ENCODE results near the gene WDR55. TPM values are rescaled to one million over a fixed set of nuclear protein-coding genes. Genes with fewer than 3 reads are reported as not detected.

Gene WDR55
- total and polyA plus RNA-seq, 2 experiments from 2014 or later, result 9.6 to 18.0 TPM

Small RNAs within 50 kb of the gene (microRNA-seq; reads per million reads assigned to microRNA genes)
- not detected for gene MIR3655

Small RNAs within 50 kb of the gene (small RNA-seq; reads per million reads assigned to genes)
- gene VTRNA1-1 (ENCODE audit: low replicate concordance), result 28.8 reads per million, percentile 98 among the genes with 10 or more reads in this experiment
- 1.7 reads per million, percentile 77 among the genes with 10 or more reads in this experiment for gene VTRNA1-2 (ENCODE audit: low replicate concordance)

Other genes starting within 250 kb of the WDR55 start
- 2.4 TPM in 1 of 2 replicates, not detected in the other for gene EIF4EBP3, start 117.2 kb upstream of the WDR55 start, total RNA-seq (2014; rRNA removed; shearing (Covaris generic))
- gene EIF4EBP3, start 117.2 kb upstream of the WDR55 start, polyA plus RNA-seq (2016; fragmentation: Nextera tagmentation; extraction: Ambion mirVana), result 20.2 and 21.5 TPM in 2 replicates
- gene SRA1, start 107.4 kb upstream of the WDR55 start, total RNA-seq (2014; rRNA removed; shearing (Covaris generic)), result 29.7 and 38.4 TPM in 2 replicates
- 67.2 and 74.7 TPM in 2 replicates for gene SRA1, start 107.4 kb upstream of the WDR55 start, polyA plus RNA-seq (2016; fragmentation: Nextera tagmentation; extraction: Ambion mirVana)
- 10.2 and 15.4 TPM in 2 replicates for gene APBB3, start 100.3 kb upstream of the WDR55 start, total RNA-seq (2014; rRNA removed; shearing (Covaris generic))
- gene APBB3, start 100.3 kb upstream of the WDR55 start, polyA plus RNA-seq (2016; fragmentation: Nextera tagmentation; extraction: Ambion mirVana), result 7.7 and 9.0 TPM in 2 replicates
- 34.4 and 39.1 TPM in 2 replicates for gene SLC35A4, start 100.1 kb upstream of the WDR55 start, total RNA-seq (2014; rRNA removed; shearing (Covaris generic))
- gene SLC35A4, start 100.1 kb upstream of the WDR55 start, polyA plus RNA-seq (2016; fragmentation: Nextera tagmentation; extraction: Ambion mirVana), result 17.7 and 19.0 TPM in 2 replicates
- gene CD14, start 31.7 kb upstream of the WDR55 start, total RNA-seq (2014; rRNA removed; shearing (Covaris generic)), result not detected in 2 replicates
- 0.17 TPM in 1 of 2 replicates, not detected in the other for gene CD14, start 31.7 kb upstream of the WDR55 start, polyA plus RNA-seq (2016; fragmentation: Nextera tagmentation; extraction: Ambion mirVana)
- 19.9 and 37.4 TPM in 2 replicates for gene TMCO6, start 25.5 kb upstream of the WDR55 start, total RNA-seq (2014; rRNA removed; shearing (Covaris generic))
- gene TMCO6, start 25.5 kb upstream of the WDR55 start, polyA plus RNA-seq (2016; fragmentation: Nextera tagmentation; extraction: Ambion mirVana), result 18.7 and 19.0 TPM in 2 replicates
- 48.8 and 55.7 TPM in 2 replicates for gene NDUFA2, start 17.3 kb upstream of the WDR55 start, total RNA-seq (2014; rRNA removed; shearing (Covaris generic))
- 292 and 317 TPM in 2 replicates for gene NDUFA2, start 17.3 kb upstream of the WDR55 start, polyA plus RNA-seq (2016; fragmentation: Nextera tagmentation; extraction: Ambion mirVana)
- gene IK, start 17.1 kb upstream of the WDR55 start, total RNA-seq (2014; rRNA removed; shearing (Covaris generic)), result 58.9 and 77.3 TPM in 2 replicates
- 116 and 128 TPM in 2 replicates for gene IK, start 17.1 kb upstream of the WDR55 start, polyA plus RNA-seq (2016; fragmentation: Nextera tagmentation; extraction: Ambion mirVana)
- 15.5 and 22.0 TPM in 2 replicates for gene DND1, start 8.7 kb downstream of the WDR55 start, total RNA-seq (2014; rRNA removed; shearing (Covaris generic))
- gene DND1, start 8.7 kb downstream of the WDR55 start, polyA plus RNA-seq (2016; fragmentation: Nextera tagmentation; extraction: Ambion mirVana), result 7.3 and 8.1 TPM in 2 replicates
- 57.8 and 58.8 TPM in 2 replicates for gene HARS1, start 26.5 kb downstream of the WDR55 start, total RNA-seq (2014; rRNA removed; shearing (Covaris generic))
- 48.6 and 51.6 TPM in 2 replicates for gene HARS1, start 26.5 kb downstream of the WDR55 start, polyA plus RNA-seq (2016; fragmentation: Nextera tagmentation; extraction: Ambion mirVana)
- 21.6 and 29.6 TPM in 2 replicates for gene HARS2, start 26.6 kb downstream of the WDR55 start, total RNA-seq (2014; rRNA removed; shearing (Covaris generic))
- gene HARS2, start 26.6 kb downstream of the WDR55 start, polyA plus RNA-seq (2016; fragmentation: Nextera tagmentation; extraction: Ambion mirVana), result 12.7 and 14.4 TPM in 2 replicates
- 26.4 and 35.6 TPM in 2 replicates for gene ZMAT2, start 35.5 kb downstream of the WDR55 start, total RNA-seq (2014; rRNA removed; shearing (Covaris generic))
- 45.1 and 50.6 TPM in 2 replicates for gene ZMAT2, start 35.5 kb downstream of the WDR55 start, polyA plus RNA-seq (2016; fragmentation: Nextera tagmentation; extraction: Ambion mirVana)
- gene PCDHA1, start 121.2 kb downstream of the WDR55 start, total RNA-seq (2014; rRNA removed; shearing (Covaris generic)), result 1.6 and 3.2 TPM in 2 replicates
- 0.52 and 0.81 TPM in 2 replicates for gene PCDHA1, start 121.2 kb downstream of the WDR55 start, polyA plus RNA-seq (2016; fragmentation: Nextera tagmentation; extraction: Ambion mirVana)
- gene PCDHA2, start 129.9 kb downstream of the WDR55 start, total RNA-seq (2014; rRNA removed; shearing (Covaris generic)), result 2.2 and 2.4 TPM in 2 replicates
- 0.99 and 1.3 TPM in 2 replicates for gene PCDHA2, start 129.9 kb downstream of the WDR55 start, polyA plus RNA-seq (2016; fragmentation: Nextera tagmentation; extraction: Ambion mirVana)
- gene PCDHA3, start 136.2 kb downstream of the WDR55 start, total RNA-seq (2014; rRNA removed; shearing (Covaris generic)), result 4.0 TPM in 2 replicates
- 0.87 and 1.2 TPM in 2 replicates for gene PCDHA3, start 136.2 kb downstream of the WDR55 start, polyA plus RNA-seq (2016; fragmentation: Nextera tagmentation; extraction: Ambion mirVana)
- gene PCDHA4, start 142.2 kb downstream of the WDR55 start, total RNA-seq (2014; rRNA removed; shearing (Covaris generic)), result 9.6 and 12.5 TPM in 2 replicates
- gene PCDHA4, start 142.2 kb downstream of the WDR55 start, polyA plus RNA-seq (2016; fragmentation: Nextera tagmentation; extraction: Ambion mirVana), result 1.6 and 1.8 TPM in 2 replicates
- 1.4 and 3.1 TPM in 2 replicates for gene PCDHA5, start 156.7 kb downstream of the WDR55 start, total RNA-seq (2014; rRNA removed; shearing (Covaris generic))
- gene PCDHA5, start 156.7 kb downstream of the WDR55 start, polyA plus RNA-seq (2016; fragmentation: Nextera tagmentation; extraction: Ambion mirVana), result 0.61 and 0.86 TPM in 2 replicates
- gene PCDHA6, start 163.1 kb downstream of the WDR55 start, total RNA-seq (2014; rRNA removed; shearing (Covaris generic)), result 4.6 and 5.2 TPM in 2 replicates
- gene PCDHA6, start 163.1 kb downstream of the WDR55 start, polyA plus RNA-seq (2016; fragmentation: Nextera tagmentation; extraction: Ambion mirVana), result 2.0 and 2.1 TPM in 2 replicates
- gene PCDHA7, start 169.4 kb downstream of the WDR55 start, total RNA-seq (2014; rRNA removed; shearing (Covaris generic)), result 6.9 and 8.7 TPM in 2 replicates
- gene PCDHA7, start 169.4 kb downstream of the WDR55 start, polyA plus RNA-seq (2016; fragmentation: Nextera tagmentation; extraction: Ambion mirVana), result 1.3 and 1.7 TPM in 2 replicates
- gene PCDHA8, start 176.3 kb downstream of the WDR55 start, total RNA-seq (2014; rRNA removed; shearing (Covaris generic)), result 1.4 and 3.1 TPM in 2 replicates
- 0.56 and 0.86 TPM in 2 replicates for gene PCDHA8, start 176.3 kb downstream of the WDR55 start, polyA plus RNA-seq (2016; fragmentation: Nextera tagmentation; extraction: Ambion mirVana)
- gene PCDHA9, start 183.5 kb downstream of the WDR55 start, total RNA-seq (2014; rRNA removed; shearing (Covaris generic)), result 3.2 and 3.3 TPM in 2 replicates
- 1.1 and 1.6 TPM in 2 replicates for gene PCDHA9, start 183.5 kb downstream of the WDR55 start, polyA plus RNA-seq (2016; fragmentation: Nextera tagmentation; extraction: Ambion mirVana)
- gene PCDHA10, start 191.0 kb downstream of the WDR55 start, total RNA-seq (2014; rRNA removed; shearing (Covaris generic)), result 11.6 and 12.2 TPM in 2 replicates
- 3.9 and 4.1 TPM in 2 replicates for gene PCDHA10, start 191.0 kb downstream of the WDR55 start, polyA plus RNA-seq (2016; fragmentation: Nextera tagmentation; extraction: Ambion mirVana)
- gene PCDHA11, start 204.1 kb downstream of the WDR55 start, total RNA-seq (2014; rRNA removed; shearing (Covaris generic)), result 22.9 and 26.5 TPM in 2 replicates
- gene PCDHA11, start 204.1 kb downstream of the WDR55 start, polyA plus RNA-seq (2016; fragmentation: Nextera tagmentation; extraction: Ambion mirVana), result 8.5 and 11.6 TPM in 2 replicates
- 12.7 and 17.7 TPM in 2 replicates for gene PCDHA12, start 210.4 kb downstream of the WDR55 start, total RNA-seq (2014; rRNA removed; shearing (Covaris generic))
- gene PCDHA12, start 210.4 kb downstream of the WDR55 start, polyA plus RNA-seq (2016; fragmentation: Nextera tagmentation; extraction: Ambion mirVana), result 5.1 and 5.6 TPM in 2 replicates
- 4.3 and 9.8 TPM in 2 replicates for gene PCDHA13, start 217.2 kb downstream of the WDR55 start, total RNA-seq (2014; rRNA removed; shearing (Covaris generic))
- 0.59 and 1.2 TPM in 2 replicates for gene PCDHA13, start 217.2 kb downstream of the WDR55 start, polyA plus RNA-seq (2016; fragmentation: Nextera tagmentation; extraction: Ambion mirVana)